ENCODE results near the gene DRC7. TPM values are rescaled to one million over a fixed set of nuclear protein-coding genes. Genes with fewer than 3 reads are reported as not detected.

DRC7 gene
- polyA plus RNA-seq, 1 donor from 2014 or later = 1.4 TPM

DNA sequence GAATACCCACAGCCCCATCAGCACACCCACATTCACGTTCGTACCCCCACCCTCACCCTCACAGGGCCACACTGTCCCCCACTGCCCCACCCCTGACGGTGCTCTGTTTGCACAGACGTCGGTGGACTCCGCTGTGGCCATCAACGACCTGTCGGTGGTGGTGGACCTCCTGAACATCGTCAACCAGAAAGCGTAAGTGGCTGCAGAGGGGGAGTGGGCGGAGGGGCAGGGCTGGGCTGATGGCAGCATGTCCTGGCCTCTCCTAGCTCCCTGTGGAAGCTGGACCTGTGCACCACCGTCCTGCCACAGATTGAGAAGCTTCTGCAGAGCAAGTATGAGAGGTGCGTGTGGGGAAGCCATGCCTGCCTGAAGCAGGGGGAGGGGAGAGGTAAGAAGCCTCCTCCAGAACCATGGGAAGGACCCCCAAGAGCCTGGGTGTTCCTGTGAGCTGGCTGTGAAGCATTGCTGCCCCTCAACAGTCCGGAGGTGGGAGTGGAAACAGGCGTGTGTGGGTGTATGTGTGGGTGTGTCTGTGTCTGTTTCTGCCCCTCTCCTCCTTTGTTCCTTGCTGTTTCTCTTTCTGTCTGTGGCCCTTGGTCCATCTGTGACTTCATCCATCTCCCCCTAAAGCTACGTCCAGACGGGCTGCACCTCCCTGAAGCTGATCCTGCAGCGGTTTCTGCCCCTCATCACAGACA is 61.3 kb downstream of the DRC7 start:
- H3K36me3 ChIP-seq (ENCODE audit: insufficient read depth, low read length) = no peaks in the 10 kb centered on the region
- H3K4me3 ChIP-seq (ENCODE audit: low read length) = no peak overlapping the region
- H3K9me2 ChIP-seq (ENCODE audit: insufficient read depth, low read length) = no peaks in the 10 kb centered on the region
- H3K9me3 ChIP-seq (ENCODE audit: low read length) = no peaks in the 10 kb centered on the region
- no peak for TF ChIP-seq POLR2AphosphoS5 (IDR thresholded peaks at IDR 0.05)
- no peak for TF ChIP-seq EP300 (conservative IDR thresholded peaks at IDR 0.05; ENCODE audit: poor library complexity, severe bottlenecking)
- no peak for TF ChIP-seq SMC3 (conservative IDR thresholded peaks at IDR 0.05; ENCODE audit: poor library complexity)
- TF ChIP-seq CTCF (IDR thresholded peaks at IDR 0.05; ENCODE audit: poor library complexity, severe bottlenecking) = no peak
- TF ChIP-seq, protein P1, sequence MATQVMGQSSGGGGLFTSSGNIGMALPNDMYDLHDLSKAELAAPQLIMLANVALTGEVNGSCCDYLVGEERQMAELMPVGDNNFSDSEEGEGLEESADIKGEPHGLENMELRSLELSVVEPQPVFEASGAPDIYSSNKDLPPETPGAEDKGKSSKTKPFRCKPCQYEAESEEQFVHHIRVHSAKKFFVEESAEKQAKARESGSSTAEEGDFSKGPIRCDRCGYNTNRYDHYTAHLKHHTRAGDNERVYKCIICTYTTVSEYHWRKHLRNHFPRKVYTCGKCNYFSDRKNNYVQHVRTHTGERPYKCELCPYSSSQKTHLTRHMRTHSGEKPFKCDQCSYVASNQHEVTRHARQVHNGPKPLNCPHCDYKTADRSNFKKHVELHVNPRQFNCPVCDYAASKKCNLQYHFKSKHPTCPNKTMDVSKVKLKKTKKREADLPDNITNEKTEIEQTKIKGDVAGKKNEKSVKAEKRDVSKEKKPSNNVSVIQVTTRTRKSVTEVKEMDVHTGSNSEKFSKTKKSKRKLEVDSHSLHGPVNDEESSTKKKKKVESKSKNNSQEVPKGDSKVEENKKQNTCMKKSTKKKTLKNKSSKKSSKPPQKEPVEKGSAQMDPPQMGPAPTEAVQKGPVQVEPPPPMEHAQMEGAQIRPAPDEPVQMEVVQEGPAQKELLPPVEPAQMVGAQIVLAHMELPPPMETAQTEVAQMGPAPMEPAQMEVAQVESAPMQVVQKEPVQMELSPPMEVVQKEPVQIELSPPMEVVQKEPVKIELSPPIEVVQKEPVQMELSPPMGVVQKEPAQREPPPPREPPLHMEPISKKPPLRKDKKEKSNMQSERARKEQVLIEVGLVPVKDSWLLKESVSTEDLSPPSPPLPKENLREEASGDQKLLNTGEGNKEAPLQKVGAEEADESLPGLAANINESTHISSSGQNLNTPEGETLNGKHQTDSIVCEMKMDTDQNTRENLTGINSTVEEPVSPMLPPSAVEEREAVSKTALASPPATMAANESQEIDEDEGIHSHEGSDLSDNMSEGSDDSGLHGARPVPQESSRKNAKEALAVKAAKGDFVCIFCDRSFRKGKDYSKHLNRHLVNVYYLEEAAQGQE (IDR thresholded peaks at IDR 0.05; ENCODE audit: borderline replicate concordance) = no peak
- TF ChIP-seq TAF1 (IDR thresholded peaks at IDR 0.05; ENCODE audit: low read depth) = no peak
- TF ChIP-seq MXI1 (conservative IDR thresholded peaks at IDR 0.05; ENCODE audit: poor library complexity, severe bottlenecking) = no peak
- no peak for TF ChIP-seq EZH2 (IDR thresholded peaks at IDR 0.05; ENCODE audit: borderline replicate concordance, insufficient read depth, low read length, poor library complexity, severe bottlenecking)
- TF ChIP-seq RAD21 (conservative IDR thresholded peaks at IDR 0.05) = no peak
- no peak overlapping the region for H2AFZ ChIP-seq (ENCODE audit: low read depth, low read length)
- H3K27me3 ChIP-seq (ENCODE audit: insufficient read depth, low read depth, low read length) = no peaks in the 10 kb centered on the region
- no peak overlapping the region for H3K4me2 ChIP-seq (ENCODE audit: low read length)
- H3K9ac ChIP-seq (ENCODE audit: low read length) = no peak overlapping the region
- H3F3A ChIP-seq (ENCODE audit: insufficient read depth, low read length, poor library complexity, severe bottlenecking) = no peaks in the 10 kb centered on the region
- no peaks in the 10 kb centered on the region for H4K20me1 ChIP-seq (ENCODE audit: insufficient read depth)
- H3K79me2 ChIP-seq (replicated peaks; ENCODE audit: insufficient read depth, low read length) = no peaks in the 10 kb centered on the region
- H3K27ac ChIP-seq (ENCODE audit: low read length) = no peak overlapping the region

DNA sequence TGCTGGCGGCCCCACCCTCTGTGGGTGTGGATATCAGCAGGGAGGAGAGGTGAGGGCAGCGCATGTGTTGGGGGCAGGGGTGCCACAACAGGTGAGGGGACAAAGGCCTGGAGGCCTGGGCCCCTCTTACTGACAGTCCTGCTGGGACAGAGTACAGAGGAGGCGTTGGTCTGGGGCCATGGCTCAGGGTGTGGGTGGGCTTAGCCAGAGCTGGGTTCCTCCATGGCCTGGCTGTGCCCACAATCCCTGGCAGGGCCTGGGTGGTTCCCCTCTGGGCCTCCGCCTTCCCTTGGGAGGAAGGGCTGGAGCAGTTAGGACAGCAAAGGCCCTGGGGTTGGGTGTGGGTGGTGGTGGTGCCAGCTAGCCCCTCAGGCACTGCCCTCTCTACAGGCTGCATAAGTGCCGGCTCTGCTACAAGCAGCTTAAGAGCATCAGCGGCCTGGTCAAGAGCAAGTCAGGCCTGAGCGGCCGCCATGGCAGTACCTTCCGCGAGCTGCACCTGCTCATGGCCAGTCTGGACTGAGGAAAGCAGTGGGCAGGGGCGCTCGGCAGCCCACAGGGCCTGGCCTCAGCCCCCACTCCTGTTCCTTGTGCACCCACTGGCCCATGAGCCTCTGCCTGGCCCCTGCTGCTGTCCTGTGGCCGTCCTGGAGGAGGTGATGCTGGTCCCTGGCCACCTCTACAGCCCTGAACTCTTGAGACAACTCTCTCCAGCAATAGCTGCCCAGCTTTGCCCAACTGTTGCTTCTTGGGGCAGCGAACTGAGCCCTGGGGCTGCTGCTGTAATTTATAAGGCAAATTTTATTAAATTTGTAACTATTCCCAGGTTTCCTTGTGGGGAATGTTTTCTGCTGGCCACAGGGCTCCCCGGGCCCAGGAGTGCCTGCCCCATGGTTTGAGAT is 62.1 kb downstream of the DRC7 start:
- Histone ChIP-seq H3F3A (ENCODE audit: insufficient read depth, low read length, poor library complexity, severe bottlenecking) (no peaks in the 10 kb centered on the region), H3K79me2 (replicated peaks; ENCODE audit: insufficient read depth, low read length) (no peaks in the 10 kb centered on the region), H3K9ac (ENCODE audit: low read length) (no peak overlapping the region), H4K20me1 (ENCODE audit: insufficient read depth) (no peaks in the 10 kb centered on the region), H3K27ac (ENCODE audit: low read length) (no peak overlapping the region), H3K36me3 (ENCODE audit: insufficient read depth, low read length) (no peaks in the 10 kb centered on the region), H3K9me2 (ENCODE audit: insufficient read depth, low read length) (no peaks in the 10 kb centered on the region), H3K4me3 (ENCODE audit: low read length) (no peak overlapping the region), H3K9me3 (ENCODE audit: low read length) (no peaks in the 10 kb centered on the region), H3K27me3 (ENCODE audit: insufficient read depth, low read depth, low read length) (no peaks in the 10 kb centered on the region), H2AFZ (ENCODE audit: low read depth, low read length) (no peak overlapping the region), H3K4me2 (ENCODE audit: low read length) (no peak overlapping the region)
- no peak for TF ChIP-seq POLR2AphosphoS5 (IDR thresholded peaks at IDR 0.05)
- no peak for TF ChIP-seq RAD21 (conservative IDR thresholded peaks at IDR 0.05)
- TF ChIP-seq, protein P1 (IDR thresholded peaks at IDR 0.05; ENCODE audit: borderline replicate concordance) = no peak
- TF ChIP-seq TAF1 (IDR thresholded peaks at IDR 0.05; ENCODE audit: low read depth) = no peak
- TF ChIP-seq CTCF (IDR thresholded peaks at IDR 0.05; ENCODE audit: poor library complexity, severe bottlenecking) = no peak
- TF ChIP-seq EZH2 (IDR thresholded peaks at IDR 0.05; ENCODE audit: borderline replicate concordance, insufficient read depth, low read length, poor library complexity, severe bottlenecking) = no peak
- no peak for TF ChIP-seq MXI1 (conservative IDR thresholded peaks at IDR 0.05; ENCODE audit: poor library complexity, severe bottlenecking)
- TF ChIP-seq EP300 (conservative IDR thresholded peaks at IDR 0.05; ENCODE audit: poor library complexity, severe bottlenecking) = no peak
- no peak for TF ChIP-seq SMC3 (conservative IDR thresholded peaks at IDR 0.05; ENCODE audit: poor library complexity)

Data from neural cell (in vitro differentiated cells).